Endodermal cell (in vitro differentiated cells): Measurements from ENCODE around the gene CELF1. TPM values are rescaled to one million over a fixed set of nuclear protein-coding genes. Genes with fewer than 3 reads are reported as not detected.
A peak's percentile ranks its signal among the peaks of the same experiment; 100 is the strongest.

Experiments used
- DNase-seq: peaks from one replicate; pipeline ENCODE4 v3.0.0-alpha.2; 2017
- H3K27ac ChIP-seq: 2 replicates; pipeline ENCODE4 v1.5.1; 2013; ENCODE audit warnings: mild to moderate bottlenecking, low read depth, low read length, moderate library complexity
- H3K27me3 ChIP-seq: 2 replicates; pipeline ENCODE4 v1.6.1; 2013; ENCODE audit warnings: mild to moderate bottlenecking, low read length, moderate library complexity; ENCODE audit not compliant: insufficient read depth, control insufficient read depth, poor library complexity, severe bottlenecking
- H3K36me3 ChIP-seq: 2 replicates; pipeline ENCODE4 v1.7.0; 2013; ENCODE audit warnings: mild to moderate bottlenecking, low read length, moderate library complexity; ENCODE audit not compliant: control insufficient read depth, insufficient read depth
- H3K4me1 ChIP-seq: one replicate; pipeline ENCODE4 v1.7.0; 2013; ENCODE audit warnings: low read length; ENCODE audit not compliant: control insufficient read depth, insufficient read depth
- H3K4me3 ChIP-seq: 2 replicates; pipeline ENCODE4 v1.5.1; 2013; ENCODE audit warnings: mild to moderate bottlenecking, low read length, moderate library complexity
- H3K9ac ChIP-seq: 2 replicates; pipeline ENCODE4 v1.6.1; 2013; ENCODE audit warnings: mild to moderate bottlenecking, low read length, moderate library complexity; ENCODE audit not compliant: poor library complexity, severe bottlenecking; ENCODE audit errors: extremely low read depth
- H3K9me3 ChIP-seq: 2 replicates; pipeline ENCODE4 v1.6.1; 2013; ENCODE audit warnings: mild to moderate bottlenecking, low read length, moderate library complexity; ENCODE audit not compliant: control insufficient read depth
- H3K27ac Mint-ChIP-seq: 2 replicates; pipeline ENCODE4 v1.8.0; 2020; ENCODE audit warnings: mixed read lengths
- H3K27me3 Mint-ChIP-seq: 2 replicates; pipeline ENCODE4 v1.8.0; 2021; ENCODE audit warnings: mild to moderate bottlenecking, mixed read lengths; ENCODE audit not compliant: insufficient read depth
- H3K36me3 Mint-ChIP-seq: 2 replicates; pipeline ENCODE4 v1.8.0; 2020; ENCODE audit warnings: low read depth, mixed read lengths
- H3K4me1 Mint-ChIP-seq: 2 replicates; pipeline ENCODE4 v1.8.0; 2020; ENCODE audit warnings: mixed read lengths
- H3K4me3 Mint-ChIP-seq: 2 replicates; pipeline ENCODE4 v1.8.0; 2020; ENCODE audit warnings: mild to moderate bottlenecking, moderate library complexity, mixed read lengths
- H3K9me3 Mint-ChIP-seq: 2 replicates; pipeline ENCODE4 v1.8.0; 2020; ENCODE audit warnings: mild to moderate bottlenecking, mixed read lengths
- WGBS, 2 experiments: methylation state at CpG; one replicate each; pipeline versions ENCODE4 v1.1.5 to v1.1.7; 2013; ENCODE audit warnings: missing lambda C conversion rate in 2 of 2, mixed read lengths in 1 of 2; ENCODE audit not compliant: insufficient coverage in 1 of 2, insufficient read length in 1 of 2; 5-methylcytosine and 5-hydroxymethylcytosine counted together
- total RNA-seq, 2 donors: library from RNA; stranded (reverse); fragmentation: NEBNext Ultra II Directional in 1 of 2; extraction: Animal tissue kit (Norgen Biotek cat#: 25700) in 1 of 2; gene quantifications; 2 replicates in 1 of 2; 3 replicates in 1 of 2; pipeline ENCODE4 v1.2.1, GENCODE V29; 2021
- TF ChIP-seq, protein P1 (sequence below): fragments of 200-600 bp; sonication (generic); conservative IDR thresholded peaks from 2 replicates; pipeline ENCODE4 v1.5.0; 2021; ENCODE audit warnings: antibody characterized with exemption, mild to moderate bottlenecking

The CELF1 gene
- total RNA-seq, 2 donors from 2014 or later = 202 to 205 TPM

DNA sequence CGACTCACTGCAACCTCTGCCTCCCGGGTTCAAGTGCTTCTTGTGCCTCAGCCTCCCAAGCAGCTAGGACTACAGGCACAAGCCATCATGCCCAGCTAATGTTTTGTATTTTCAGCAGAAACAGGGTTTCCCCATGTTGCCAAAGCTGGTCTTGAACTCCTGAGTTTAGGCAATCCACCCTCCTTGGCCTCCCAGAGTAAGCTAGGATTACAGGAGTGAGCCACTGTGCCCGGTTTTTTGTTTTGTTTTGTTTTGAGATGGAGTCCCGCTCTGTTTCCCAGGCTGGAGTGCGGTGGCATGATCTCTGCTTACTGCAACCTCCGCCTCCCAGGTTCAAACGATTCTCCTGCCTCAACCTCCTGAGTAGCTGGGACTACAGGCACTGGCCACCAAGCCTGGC lies 41.0 kb downstream of the CELF1 start:
- Mint-ChIP-seq H3K36me3 (peaks cover 1% of the 10 kb centered on the region), H3K4me1 (peaks cover 68% of the 10 kb centered on the region), H3K4me3 (no peak overlapping the region), H3K27ac (peak overlapping the region; percentile 67), H3K27me3 (no peaks in the 10 kb centered on the region), H3K9me3 (no peaks in the 10 kb centered on the region)
- Histone ChIP-seq H3K27me3 (no peaks in the 10 kb centered on the region), H3K9me3 (no peaks in the 10 kb centered on the region), H3K36me3 (peaks cover 21% of the 10 kb centered on the region), H3K4me3 (no peak overlapping the region), H3K9ac (peak overlapping the region; percentile 24), H3K4me1 (peaks cover 29% of the 10 kb centered on the region), H3K27ac (no peak overlapping the region)
- WGBS, 2 experiments = 94 to 95% methylated on average over 6 to 7 of the region's 7 CpGs
- no peak for DNase-seq
- TF ChIP-seq, protein P1, sequence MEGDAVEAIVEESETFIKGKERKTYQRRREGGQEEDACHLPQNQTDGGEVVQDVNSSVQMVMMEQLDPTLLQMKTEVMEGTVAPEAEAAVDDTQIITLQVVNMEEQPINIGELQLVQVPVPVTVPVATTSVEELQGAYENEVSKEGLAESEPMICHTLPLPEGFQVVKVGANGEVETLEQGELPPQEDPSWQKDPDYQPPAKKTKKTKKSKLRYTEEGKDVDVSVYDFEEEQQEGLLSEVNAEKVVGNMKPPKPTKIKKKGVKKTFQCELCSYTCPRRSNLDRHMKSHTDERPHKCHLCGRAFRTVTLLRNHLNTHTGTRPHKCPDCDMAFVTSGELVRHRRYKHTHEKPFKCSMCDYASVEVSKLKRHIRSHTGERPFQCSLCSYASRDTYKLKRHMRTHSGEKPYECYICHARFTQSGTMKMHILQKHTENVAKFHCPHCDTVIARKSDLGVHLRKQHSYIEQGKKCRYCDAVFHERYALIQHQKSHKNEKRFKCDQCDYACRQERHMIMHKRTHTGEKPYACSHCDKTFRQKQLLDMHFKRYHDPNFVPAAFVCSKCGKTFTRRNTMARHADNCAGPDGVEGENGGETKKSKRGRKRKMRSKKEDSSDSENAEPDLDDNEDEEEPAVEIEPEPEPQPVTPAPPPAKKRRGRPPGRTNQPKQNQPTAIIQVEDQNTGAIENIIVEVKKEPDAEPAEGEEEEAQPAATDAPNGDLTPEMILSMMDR = no peak

DNA sequence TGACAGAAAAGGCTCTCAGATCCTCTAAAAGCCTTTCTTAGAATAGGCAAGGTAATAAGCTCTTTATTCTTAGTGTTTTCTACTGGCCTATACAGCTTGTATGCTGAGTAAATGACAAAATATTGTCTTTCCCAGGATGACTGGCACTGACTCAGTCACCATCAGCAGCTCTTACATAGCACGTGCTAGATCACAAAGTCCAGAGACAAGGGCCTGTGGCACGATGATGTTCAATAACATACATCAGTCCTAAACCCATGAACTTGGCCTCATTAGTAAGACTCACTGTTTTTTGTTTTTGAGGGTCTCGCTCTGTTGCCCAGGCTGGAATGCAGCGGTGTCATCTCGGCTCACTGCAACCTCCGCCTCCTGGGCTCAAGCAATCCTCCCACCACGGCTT lies 42.7 kb downstream of the CELF1 start:
- peaks cover 6% of the 10 kb centered on the region for H3K36me3 Mint-ChIP-seq
- Histone ChIP-seq H3K27me3 (no peaks in the 10 kb centered on the region), H3K9ac (no peak overlapping the region), H3K4me1 (peaks cover 31% of the 10 kb centered on the region), H3K4me3 (no peak overlapping the region), H3K9me3 (no peaks in the 10 kb centered on the region), H3K27ac (no peak overlapping the region), H3K36me3 (peaks cover 16% of the 10 kb centered on the region)
- DNase-seq = no peak
- no peak overlapping the region for H3K4me3 Mint-ChIP-seq
- 95 to 96% methylated on average over 7 of the region's 7 CpGs for WGBS, 2 experiments
- no peaks in the 10 kb centered on the region for H3K9me3 Mint-ChIP-seq
- H3K27ac Mint-ChIP-seq = peak overlapping the region; percentile 98
- peaks cover 67% of the 10 kb centered on the region for H3K4me1 Mint-ChIP-seq
- no peaks in the 10 kb centered on the region for H3K27me3 Mint-ChIP-seq
- TF ChIP-seq, protein P1 = no peak

DNA sequence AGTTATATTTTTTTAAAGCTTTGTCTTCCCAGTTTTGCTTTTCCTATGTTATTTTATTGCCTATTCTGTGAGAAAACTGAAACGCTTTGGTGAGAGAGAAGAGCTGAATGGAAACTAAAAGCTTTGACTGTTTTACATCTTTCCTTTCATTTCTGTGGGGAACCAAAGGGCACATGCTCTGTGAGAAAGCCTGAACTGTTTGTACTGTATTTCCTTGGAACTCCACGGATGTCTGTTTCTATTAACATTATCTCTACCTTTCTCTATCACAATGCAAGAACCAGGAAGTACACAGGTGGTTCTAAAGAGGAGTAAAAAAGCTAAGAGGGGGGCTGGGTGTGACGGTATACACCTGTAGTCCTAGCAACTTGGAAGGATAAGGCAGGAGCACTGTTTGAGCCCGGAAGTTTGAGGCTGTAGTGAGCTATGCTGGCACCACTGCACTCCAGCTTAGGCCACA lies 43.8 kb downstream of the CELF1 start:
- Histone ChIP-seq H3K4me3 (peak overlapping the region; percentile 52), H3K9me3 (no peaks in the 10 kb centered on the region), H3K4me1 (peaks cover 29% of the 10 kb centered on the region), H3K27ac (peak overlapping the region; percentile 25), H3K36me3 (peaks cover 27% of the 10 kb centered on the region), H3K9ac (peak overlapping the region; percentile 51), H3K27me3 (no peaks in the 10 kb centered on the region)
- Mint-ChIP-seq H3K9me3 (no peaks in the 10 kb centered on the region), H3K27me3 (no peaks in the 10 kb centered on the region), H3K36me3 (peaks cover 10% of the 10 kb centered on the region), H3K27ac (peak overlapping the region; percentile 98), H3K4me1 (peaks cover 63% of the 10 kb centered on the region), H3K4me3 (peak overlapping the region; percentile 9)
- 79 to 100% methylated on average over 1 to 4 of the region's 4 CpGs for WGBS, 2 experiments
- TF ChIP-seq, protein P1 = no peak
- DNase-seq = no peak
